ENCODE results near the gene PPP1R3G.

The PPP1R3G gene

GRCh38 chr6:5085648-5086293 is 630 bp downstream of the PPP1R3G start:
- Histone ChIP-seq H2AFZ (ENCODE audit: low read length) (no peak overlapping the region), H3K9me3 (ENCODE audit: low read length) (no peaks in the 10 kb centered on the region), H3K4me1 (ENCODE audit: insufficient read depth, low read length, severe bottlenecking) (no peaks in the 10 kb centered on the region), H3K4me3 (ENCODE audit: low read depth, low read length, poor library complexity, severe bottlenecking) (peak overlapping the region; percentile 42), H3K9ac (ENCODE audit: low read length) (no peak overlapping the region), H3K27ac (ENCODE audit: low read depth, low read length, poor library complexity, severe bottlenecking) (no peak overlapping the region), H3K27me3 (ENCODE audit: insufficient read depth, low read length) (peaks cover 14% of the 10 kb centered on the region), H3K9me2 (ENCODE audit: low read depth, low read length) (no peaks in the 10 kb centered on the region), H3K4me2 (ENCODE audit: low read length) (peak overlapping the region; percentile 54; the same call in 1 of the 2 replicates), H4K20me1 (ENCODE audit: insufficient read depth, low read length) (no peaks in the 10 kb centered on the region), H3F3A (ENCODE audit: insufficient read depth, low read length) (no peaks in the 10 kb centered on the region), H3K36me3 (ENCODE audit: insufficient read depth, low read length) (no peaks in the 10 kb centered on the region), H3K79me2 (ENCODE audit: insufficient read depth, low read length) (no peaks in the 10 kb centered on the region)
- TF ChIP-seq CTCF (IDR thresholded peaks at IDR 0.05; ENCODE audit: low read length) = no peak
- no peak for TF ChIP-seq EZH2 (IDR thresholded peaks at IDR 0.05; ENCODE audit: borderline replicate concordance, low read length)

- Histone ChIP-seq H3K9me2 (ENCODE audit: low read depth, low read length) (no peaks in the 10 kb centered on the region), H3K27me3 (ENCODE audit: insufficient read depth, low read length) (peaks cover 14% of the 10 kb centered on the region), H2AFZ (ENCODE audit: low read length) (no peak overlapping the region), H4K20me1 (ENCODE audit: insufficient read depth, low read length) (no peaks in the 10 kb centered on the region), H3K27ac (ENCODE audit: low read depth, low read length, poor library complexity, severe bottlenecking) (no peak overlapping the region), H3K4me1 (ENCODE audit: insufficient read depth, low read length, severe bottlenecking) (no peaks in the 10 kb centered on the region), H3K9ac (ENCODE audit: low read length) (no peak overlapping the region), H3K4me3 (ENCODE audit: low read depth, low read length, poor library complexity, severe bottlenecking) (no peak overlapping the region), H3K9me3 (ENCODE audit: low read length) (no peaks in the 10 kb centered on the region), H3K36me3 (ENCODE audit: insufficient read depth, low read length) (no peaks in the 10 kb centered on the region), H3K79me2 (ENCODE audit: insufficient read depth, low read length) (no peaks in the 10 kb centered on the region), H3K4me2 (ENCODE audit: low read length) (no peak overlapping the region), H3F3A (ENCODE audit: insufficient read depth, low read length) (no peaks in the 10 kb centered on the region)
- TF ChIP-seq CTCF (IDR thresholded peaks at IDR 0.05; ENCODE audit: low read length) = no peak
- TF ChIP-seq EZH2 (IDR thresholded peaks at IDR 0.05; ENCODE audit: borderline replicate concordance, low read length) = no peak
Observed at GRCh38 chr6:5086294-5086890, 1.3 kb downstream of the PPP1R3G start.

- Histone ChIP-seq H3F3A (ENCODE audit: insufficient read depth, low read length) (no peaks in the 10 kb centered on the region), H4K20me1 (ENCODE audit: insufficient read depth, low read length) (no peaks in the 10 kb centered on the region), H3K4me2 (ENCODE audit: low read length) (no peak overlapping the region), H3K79me2 (ENCODE audit: insufficient read depth, low read length) (no peaks in the 10 kb centered on the region), H3K9me3 (ENCODE audit: low read length) (no peaks in the 10 kb centered on the region), H3K9me2 (ENCODE audit: low read depth, low read length) (no peaks in the 10 kb centered on the region), H2AFZ (ENCODE audit: low read length) (no peak overlapping the region), H3K9ac (ENCODE audit: low read length) (no peak overlapping the region), H3K27me3 (ENCODE audit: insufficient read depth, low read length) (peaks cover 11% of the 10 kb centered on the region), H3K27ac (ENCODE audit: low read depth, low read length, poor library complexity, severe bottlenecking) (no peak overlapping the region), H3K4me1 (ENCODE audit: insufficient read depth, low read length, severe bottlenecking) (no peaks in the 10 kb centered on the region), H3K36me3 (ENCODE audit: insufficient read depth, low read length) (no peaks in the 10 kb centered on the region), H3K4me3 (ENCODE audit: low read depth, low read length, poor library complexity, severe bottlenecking) (no peak overlapping the region)
- TF ChIP-seq EZH2 (IDR thresholded peaks at IDR 0.05; ENCODE audit: borderline replicate concordance, low read length) = no peak
- no peak for TF ChIP-seq CTCF (IDR thresholded peaks at IDR 0.05; ENCODE audit: low read length)
Observed at GRCh38 chr6:5087389-5087788, 2.2 kb downstream of the PPP1R3G start.

All from OCI-LY1 (cell line).